ENCODE results near the gene TESK1. TPM values are rescaled to one million over a fixed set of nuclear protein-coding genes. Genes with fewer than 3 reads are reported as not detected.
"Not testable (repeated sequence)": the region's sequence is repeated elsewhere in the genome, so short reads cannot be mapped to it uniquely, and the experiment has no call there.

TESK1 gene
- polyA plus RNA-seq, 1 donor: 42.2 TPM

DNA sequence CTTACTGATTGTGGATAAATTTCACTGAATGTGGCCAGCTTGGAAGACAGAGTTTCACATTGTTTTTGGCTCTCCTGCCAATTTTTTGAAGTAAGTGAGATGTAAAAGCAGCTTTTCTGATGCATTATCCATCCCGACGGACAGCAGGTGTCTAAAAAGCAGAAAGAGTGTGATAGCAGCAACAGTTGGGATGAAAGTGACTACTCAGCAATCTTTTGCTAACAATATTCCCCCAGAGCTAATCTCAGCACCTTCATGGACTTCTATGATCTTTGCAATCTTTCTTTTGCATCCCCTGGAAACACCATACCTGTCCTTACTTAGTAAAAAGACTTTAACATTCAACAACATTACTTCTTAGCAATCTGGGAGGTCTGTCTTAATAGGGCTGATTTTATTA lies 7.8 kb downstream of the TESK1 start:
- no peak for DNase-seq (ENCODE audit: low read depth)

GRCh38 chr9:35615981-35616680 lies 11.1 kb downstream of the TESK1 start:
- no peak for DNase-seq (ENCODE audit: low read depth)

- DNase-seq (ENCODE audit: low read depth): no peak
Measured at GRCh38 chr9:35616681-35617459, 11.8 kb downstream of the TESK1 start.

DNA sequence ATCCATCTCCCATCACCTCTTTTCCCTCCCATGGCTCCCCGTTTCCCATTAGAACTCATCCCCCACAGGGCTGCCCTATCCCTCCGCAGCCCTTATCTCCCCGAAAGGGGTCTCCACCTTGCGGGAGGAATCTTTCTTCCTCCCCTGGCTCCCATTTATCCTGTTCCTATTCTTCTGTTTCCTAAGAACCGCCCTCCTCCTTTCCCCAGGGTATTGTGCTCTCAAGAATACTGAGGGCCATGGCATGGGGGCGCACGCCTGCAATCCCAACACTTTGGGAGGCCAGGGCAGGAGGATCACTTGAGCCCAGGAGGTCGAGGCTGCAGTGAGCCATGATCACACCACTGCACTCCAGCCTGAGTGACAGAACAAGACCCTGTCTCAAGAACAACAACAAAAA lies 12.5 kb downstream of the TESK1 start:
- no peak for DNase-seq (ENCODE audit: low read depth)

- no peak for DNase-seq (ENCODE audit: low read depth)
Measured at GRCh38 chr9:35618325-35618727, 13.3 kb downstream of the TESK1 start, which contains the start of gene CD72. Gene CD72, minus strand, starts transcription at chr9:35618413. Its CDS starts 110 bp downstream, at chr9:35618303.

GRCh38 chr9:35618854-35619799 lies 14.1 kb downstream of the TESK1 start:
- no peak for DNase-seq (ENCODE audit: low read depth)

DNA sequence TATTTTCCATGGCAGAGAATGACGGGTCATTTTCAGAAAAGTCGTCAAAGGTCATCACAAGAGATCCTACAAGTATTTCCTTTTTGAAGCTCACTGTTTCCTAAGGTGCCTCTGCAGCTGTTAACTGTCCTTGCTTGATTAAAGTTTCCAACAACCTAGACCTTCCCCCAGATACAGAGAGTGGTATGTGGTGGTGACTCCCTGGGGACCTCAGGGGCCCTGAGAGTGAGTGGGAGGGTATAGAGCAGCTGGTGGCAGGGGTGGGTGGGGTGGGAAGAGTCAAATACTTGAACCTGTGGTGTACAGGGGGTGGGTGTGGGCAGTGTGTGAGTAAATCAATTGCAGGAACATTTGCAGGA lies 14.7 kb downstream of the TESK1 start:
- no peak for DNase-seq (ENCODE audit: low read depth)

DNA sequence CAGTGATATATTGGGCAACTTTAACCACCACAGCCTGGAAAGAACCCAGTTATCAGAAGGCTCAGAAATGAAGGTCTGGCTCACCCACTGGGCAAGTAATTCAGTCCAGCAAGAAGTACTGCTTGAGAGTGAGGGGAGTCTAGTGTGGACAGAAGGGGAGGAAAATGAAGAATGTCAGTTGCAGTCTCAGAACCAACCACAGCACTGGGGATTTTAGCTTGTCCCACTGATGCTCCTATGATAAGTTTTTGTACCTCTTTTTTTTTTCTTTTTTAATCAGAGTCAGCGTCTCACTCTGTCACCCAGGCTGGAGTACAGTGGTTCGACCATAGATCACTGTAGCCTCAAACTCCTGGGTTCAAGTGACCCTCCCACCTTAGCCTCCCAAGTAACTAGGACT lies 22.5 kb downstream of the TESK1 start:
- no peak for DNase-seq (ENCODE audit: low read depth)

- DNase-seq (ENCODE audit: low read depth): no peak
Measured at GRCh38 chr9:35628389-35628991, 23.4 kb downstream of the TESK1 start.

DNA sequence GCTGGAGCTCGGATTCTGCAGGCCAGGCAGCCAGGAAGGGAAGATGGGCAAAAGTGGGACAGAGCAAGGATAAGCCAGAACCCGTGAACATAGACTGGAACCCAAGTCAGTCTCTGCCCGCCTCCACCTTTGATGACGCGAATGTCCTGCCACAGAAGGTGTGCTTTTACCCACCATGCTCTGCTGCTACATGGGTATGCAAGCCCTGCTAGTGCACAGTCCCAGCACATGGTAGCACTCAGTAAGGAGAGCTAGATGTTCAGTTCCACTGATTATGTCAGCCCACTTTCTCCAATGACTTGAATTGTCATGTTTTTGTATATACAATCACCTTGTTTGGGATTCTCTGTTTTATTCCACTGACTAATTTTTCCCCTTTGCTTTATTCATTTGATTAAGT lies 24.5 kb downstream of the TESK1 start:
- no peak for DNase-seq (ENCODE audit: low read depth)

GRCh38 chr9:35635730-35636129 lies 30.7 kb downstream of the TESK1 start:
- DNase-seq (ENCODE audit: low read depth): no peak

GRCh38 chr9:35636135-35636876 lies 31.2 kb downstream of the TESK1 start:
- no peak for DNase-seq (ENCODE audit: low read depth)

DNA sequence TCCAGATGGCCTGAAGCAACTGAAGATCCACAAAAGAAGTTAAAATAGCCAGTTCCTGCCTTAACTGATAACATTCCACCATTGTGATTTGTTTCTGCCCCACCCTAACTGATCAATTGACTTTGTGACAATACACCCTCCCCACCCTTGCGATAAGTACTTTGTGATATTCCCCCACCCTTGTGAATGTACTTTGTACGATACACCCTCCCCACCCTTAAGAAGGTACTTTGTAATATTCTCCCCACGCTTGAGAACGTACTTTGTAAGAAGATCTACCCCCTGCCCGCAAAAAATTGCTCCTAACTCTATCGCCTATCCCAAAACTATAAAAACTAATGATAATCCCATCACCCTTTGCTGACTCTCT lies 31.8 kb downstream of the TESK1 start:
- DNase-seq (ENCODE audit: low read depth): not testable (repeated sequence)

- not testable (repeated sequence) for DNase-seq (ENCODE audit: low read depth)
Measured at GRCh38 chr9:35637427-35637955, 32.4 kb downstream of the TESK1 start.

DNA sequence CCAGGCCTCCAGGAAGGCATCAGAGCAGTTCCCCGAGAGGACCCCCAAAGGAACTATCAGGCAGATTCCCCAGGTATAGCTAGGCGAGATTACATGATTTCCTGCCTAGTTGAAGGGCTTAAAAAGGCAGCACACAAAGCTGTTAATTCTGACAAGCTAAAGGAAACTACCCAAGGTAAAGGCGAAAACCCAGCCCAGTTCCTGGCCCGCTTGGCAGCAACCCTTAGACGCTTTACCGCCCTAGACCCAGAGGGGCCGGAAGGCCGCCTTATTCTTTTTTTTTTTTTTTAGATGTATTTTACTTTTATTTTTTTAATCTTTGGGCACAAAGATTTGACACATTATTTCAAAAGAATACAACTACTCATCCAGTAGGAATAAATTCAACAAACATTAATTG lies 33.7 kb downstream of the TESK1 start:
- not testable (repeated sequence) for DNase-seq (ENCODE audit: low read depth)

GRCh38 chr9:35639225-35639624 lies 34.2 kb downstream of the TESK1 start:
- not testable (repeated sequence) for DNase-seq (ENCODE audit: low read depth)

DNA sequence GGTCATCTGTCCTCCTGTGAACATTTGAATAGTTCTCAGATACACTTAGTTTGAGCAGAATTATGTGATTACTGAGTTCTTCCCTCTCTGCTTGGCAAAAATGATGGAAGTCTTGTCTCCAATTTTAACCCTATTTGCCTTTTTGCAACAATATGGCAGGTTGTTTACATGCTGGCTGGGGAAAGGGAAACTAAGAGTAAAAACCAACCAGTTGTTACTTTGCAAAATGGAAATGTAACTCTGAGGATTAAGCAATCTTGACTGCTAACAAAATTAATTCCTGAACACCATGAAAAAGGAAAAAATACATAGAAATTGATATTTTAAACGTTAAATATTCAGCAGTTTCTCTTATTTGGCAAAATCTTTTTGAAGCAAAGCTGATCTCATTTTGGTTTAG lies 34.6 kb downstream of the TESK1 start:
- DNase-seq (ENCODE audit: low read depth): no peak

DNA sequence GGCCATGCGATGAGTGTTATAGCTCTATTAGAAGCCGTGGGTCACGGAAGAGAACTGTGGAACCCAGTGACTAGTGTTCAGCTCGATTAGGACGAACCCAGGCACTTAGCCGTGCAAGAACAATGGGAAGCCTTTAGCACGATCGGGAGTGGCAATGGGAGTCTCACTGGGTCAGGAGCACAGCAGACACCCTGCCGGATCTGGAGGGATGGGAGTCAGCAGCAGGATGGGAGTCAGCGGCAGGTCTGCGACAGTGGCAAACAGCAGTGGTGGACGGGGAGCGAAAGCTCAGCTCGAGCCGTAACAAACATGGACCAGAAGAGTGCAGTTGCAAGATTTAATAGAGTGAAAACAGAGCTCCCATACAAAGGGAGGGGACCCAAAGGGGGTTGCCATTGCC lies 35.4 kb downstream of the TESK1 start:
- DNase-seq (ENCODE audit: low read depth): not testable (repeated sequence)

GRCh38 chr9:35641478-35641877 lies 36.4 kb downstream of the TESK1 start:
- DNase-seq (ENCODE audit: low read depth): not testable (repeated sequence)

- DNase-seq (ENCODE audit: low read depth): no peak
Measured at GRCh38 chr9:35643046-35643445, 38.0 kb downstream of the TESK1 start.

GRCh38 chr9:35645736-35646135 lies 40.7 kb downstream of the TESK1 start:
- DNase-seq (ENCODE audit: low read depth): not testable (repeated sequence)

Measured in forelimb muscle (tissue), 1 donor.